Pancreas (tissue), 10 donors: ENCODE results near the gene DTNB. TPM values are rescaled to one million over a fixed set of nuclear protein-coding genes. Genes with fewer than 3 reads are reported as not detected.

Experiments
- ATAC-seq, 4 donors: fragments of 200-7000 bp; cut with Tn5 transposase; one replicate each; pipeline versions ENCODE4 v1.8.0 to v1.9.1; 2020; ENCODE audit warnings: mild to moderate bottlenecking in 4 of 4, moderate library complexity in 4 of 4
- DNase-seq, 6 donors: peaks; one replicate each; pipeline ENCODE4 v3.0.0-alpha.2; 2020
- FAIRE-seq: peaks from 2 replicates; lab custom pipeline; 2012; peaks lifted over from hg19 to GRCh38; lab: Jason Lieb, UNC
- H3K27ac ChIP-seq, 4 donors: fragments of 200-600 bp; sonication (generic); 1 replicate in 3 of 4; 2 replicates in 1 of 4; pipeline versions ENCODE4 v1.5.0 to v1.8.0; 2020
- H3K27me3 ChIP-seq, 4 donors: fragments of 200-600 bp; one replicate each; pipeline ENCODE4 v1.8.0; 2021
- H3K36me3 ChIP-seq, 3 donors: fragments of 200-600 bp; sonication (generic) in 1 of 3; one replicate each; pipeline versions ENCODE4 v1.5.0 to v1.8.0; 2020 to 2021
- H3K4me1 ChIP-seq, 3 donors: fragments of 200-600 bp; one replicate each; pipeline ENCODE4 v1.8.0; 2021
- H3K4me3 ChIP-seq, 4 donors: fragments of 200-600 bp; sonication (generic) in 2 of 4; one replicate each; pipeline versions ENCODE4 v1.5.0 to v1.8.0; 2020 to 2021
- H3K9me3 ChIP-seq, 4 donors: fragments of 200-600 bp; one replicate each; pipeline ENCODE4 v1.8.0; 2021
- CTCF ChIP-seq, 4 donors: fragments of 200-600 bp; sonication (generic) in 3 of 4; IDR thresholded peaks; one replicate each; pipeline versions ENCODE4 v1.5.0 to v1.8.0; 2021; ENCODE audit warnings: antibody characterized with exemption in 4 of 4
- WGBS, 2 donors: extraction: QIAGEN DNeasy Blood & Tissue Kit; methylation state at CpG; one replicate each; pipeline ENCODE4 v1.1.7; 2013; 5-methylcytosine and 5-hydroxymethylcytosine counted together
- intact Hi-C, 3 donors: fragments of 100-400 bp; cut with DNase I; formaldehyde crosslinking; loops; one replicate each; pipeline versions ENCODE4 v1.11.1 to v1.14.2; 2022
- polyA plus RNA-seq, 2 donors: library from polyadenylated mRNA; stranded (reverse); fragments of 200-250 nt; gene quantifications; one replicate each; pipeline ENCODE4 v1.2.3, GENCODE V29; 2013
- total RNA-seq, 6 donors: library from RNA; stranded (reverse); fragmentation: NEBNext Ultra II Directional in 4 of 6; extraction: Animal tissue kit (Norgen Biotek cat#: 25700) in 4 of 6; gene quantifications; one replicate each; pipeline versions ENCODE4 v1.2.1 to v1.2.4, GENCODE V29; 2021 to 2023
- donor health status: healthy with polysubstance abuse.
- donor health status: DM: no; HTN: no; CAD: no; lungs with moderate emphysema.
- donor health status: DM: no; HTN: no; CAD: no.
- donor health status: control.
- donor health status: control.
- donor health status: Bipolar disorder and iron deficiency.
- donor health status: DM: yes; HTN: yes; CAD: no.
- donor health status: DM: no; HTN: no; CAD: no.
- donor health status: DM: no; HTN: no; CAD: no.
- donor health status: DM: yes; HTN: yes; CAD: no.

DTNB gene
- total and polyA plus RNA-seq, 8 donors, result 10.8 to 27.8 (median 15.1) TPM

DNA sequence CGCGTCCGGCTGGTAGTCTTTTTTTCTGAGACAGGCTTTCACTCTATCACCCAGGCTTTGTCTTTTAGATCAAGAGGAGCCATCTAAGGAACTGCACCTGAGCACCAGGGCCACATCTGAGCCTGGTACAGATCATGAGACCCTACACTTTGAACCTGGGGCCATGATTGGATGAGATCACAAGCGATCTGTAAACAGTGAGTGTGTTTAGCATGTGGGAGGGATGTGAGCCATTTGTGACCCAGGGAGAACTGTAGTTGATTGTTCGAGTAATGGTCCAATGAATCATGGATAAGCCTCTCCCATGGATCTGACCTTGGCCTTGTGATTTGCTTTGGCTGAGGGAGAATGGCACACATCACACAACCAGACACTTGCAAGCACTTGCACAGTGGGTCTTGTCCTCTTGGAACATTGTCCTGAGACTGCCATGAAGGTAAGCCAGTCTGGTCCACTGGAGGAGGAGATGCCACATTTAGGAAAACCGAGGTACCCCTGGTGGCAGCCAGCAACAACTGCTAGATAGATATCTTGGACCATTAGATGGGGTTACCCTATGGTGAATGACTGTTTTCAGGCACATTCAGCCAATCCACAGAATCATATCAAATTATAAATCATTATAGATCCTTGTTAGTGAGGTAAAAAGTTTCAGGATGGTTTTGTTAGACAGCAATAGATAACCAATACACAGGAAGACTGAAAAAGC lies 19.5 kb upstream of the DTNB start:
- DNase-seq, result no peak
- no peak overlapping the region for H3K4me3 ChIP-seq
- H3K27me3 ChIP-seq, result no peaks in the 10 kb centered on the region
- TF ChIP-seq CTCF (IDR thresholded peaks at IDR 0.05), result no peak
- no peaks in the 10 kb centered on the region for H3K36me3 ChIP-seq
- 83 to 88% methylated on average over 6 of the region's 6 CpGs for WGBS, 2 donors
- no peaks in the 10 kb centered on the region for H3K4me1 ChIP-seq
- intact Hi-C loops, result no loop called here
- H3K27ac ChIP-seq, result no peak overlapping the region
- no peaks in the 10 kb centered on the region for H3K9me3 ChIP-seq
- no peak for FAIRE-seq
- no peak for ATAC-seq

GRCh38 chr2:25692143-25692542 lies 18.8 kb upstream of the DTNB start:
- 80 to 81% methylated on average over 4 of the region's 4 CpGs for WGBS, 2 donors
- H3K27me3 ChIP-seq, result no peaks in the 10 kb centered on the region
- no peak for TF ChIP-seq CTCF (IDR thresholded peaks at IDR 0.05)
- no peak for FAIRE-seq
- no peak for DNase-seq
- H3K4me1 ChIP-seq, result no peaks in the 10 kb centered on the region
- ATAC-seq, result no peak
- no peaks in the 10 kb centered on the region for H3K36me3 ChIP-seq
- H3K27ac ChIP-seq, result no peak overlapping the region
- intact Hi-C loops, result no loop called here
- H3K9me3 ChIP-seq, result no peaks in the 10 kb centered on the region
- no peak overlapping the region for H3K4me3 ChIP-seq

DNA sequence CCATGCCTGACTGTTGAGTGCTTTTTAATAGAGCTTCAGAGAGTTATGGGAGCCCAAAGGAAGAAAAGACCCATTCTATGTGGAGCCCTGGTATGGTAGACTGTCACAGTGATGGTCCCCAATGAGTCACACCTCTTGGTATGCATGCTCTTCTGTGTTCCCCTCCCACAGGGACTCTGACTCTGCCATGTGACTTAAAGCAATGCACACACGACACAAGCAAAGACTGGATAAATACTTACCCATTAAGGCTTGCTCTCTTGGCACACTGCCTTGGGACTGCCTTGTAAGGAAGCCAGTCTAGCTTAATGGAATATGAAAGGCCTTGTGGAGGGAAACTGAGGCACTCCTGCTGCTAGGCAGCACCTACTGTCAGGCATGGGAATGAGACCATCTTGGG lies 16.7 kb upstream of the DTNB start:
- DNase-seq, result no peak
- no peak for FAIRE-seq
- Histone ChIP-seq H3K9me3 (no peaks in the 10 kb centered on the region), H3K27me3 (no peaks in the 10 kb centered on the region), H3K27ac (no peak overlapping the region), H3K4me3 (no peak overlapping the region), H3K36me3 (no peaks in the 10 kb centered on the region), H3K4me1 (no peaks in the 10 kb centered on the region)
- TF ChIP-seq CTCF (IDR thresholded peaks at IDR 0.05), result no peak
- WGBS, 2 donors, result 34 to 52% methylated on average over 1 of the region's 1 CpG
- intact Hi-C loops, result no loop called here
- ATAC-seq, result no peak

DNA sequence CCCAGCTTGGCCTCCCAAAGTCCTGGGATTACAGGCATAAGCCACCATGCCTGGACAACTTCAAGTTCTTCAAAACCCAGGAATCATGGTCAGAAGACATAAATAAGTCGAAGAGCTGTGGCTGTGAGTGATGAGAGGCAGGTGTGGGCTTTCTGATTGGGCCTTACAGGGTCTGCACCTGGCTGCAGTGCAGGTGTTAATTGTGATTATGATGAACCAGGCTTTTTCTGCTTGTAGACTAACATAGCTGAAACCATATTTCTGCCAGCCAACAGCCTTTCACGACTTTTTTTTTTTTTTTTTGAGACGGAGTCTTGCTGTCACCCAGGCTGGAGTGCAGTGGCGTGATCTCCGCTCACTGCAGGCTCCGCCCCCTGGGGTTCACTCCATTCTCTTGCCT lies 14.9 kb upstream of the DTNB start:
- intact Hi-C loops, result no loop called here
- Histone ChIP-seq H3K4me1 (no peaks in the 10 kb centered on the region), H3K4me3 (no peak overlapping the region), H3K9me3 (no peaks in the 10 kb centered on the region), H3K36me3 (no peaks in the 10 kb centered on the region), H3K27me3 (no peaks in the 10 kb centered on the region), H3K27ac (no peak overlapping the region)
- no peak for TF ChIP-seq CTCF (IDR thresholded peaks at IDR 0.05)
- no peak for FAIRE-seq
- ATAC-seq, result no peak
- WGBS, 2 donors, result 83 to 93% methylated on average over 6 of the region's 6 CpGs
- DNase-seq, result no peak

GRCh38 chr2:25685741-25686140 lies 12.4 kb upstream of the DTNB start:
- WGBS, 2 donors, result 85 to 93% methylated on average over 2 of the region's 2 CpGs
- intact Hi-C loops, result no loop called here
- Histone ChIP-seq H3K27me3 (no peaks in the 10 kb centered on the region), H3K36me3 (no peaks in the 10 kb centered on the region), H3K4me1 (no peaks in the 10 kb centered on the region), H3K27ac (no peak overlapping the region), H3K4me3 (no peak overlapping the region), H3K9me3 (no peaks in the 10 kb centered on the region)
- no peak for ATAC-seq
- DNase-seq, result no peak
- TF ChIP-seq CTCF (IDR thresholded peaks at IDR 0.05), result no peak
- FAIRE-seq, result no peak
